Measurements from ENCODE around the gene PRRT1B. TPM values are rescaled to one million over a fixed set of nuclear protein-coding genes. Genes with fewer than 3 reads are reported as not detected.
A peak's percentile ranks its signal among the peaks of the same experiment; 100 is the strongest.

The PRRT1B gene
- total RNA-seq, 1 experiment from 2014 or later = 1.2 TPM

- TF ChIP-seq ARID4B (CRISPR knock-in tag; IDR thresholded peaks at IDR 0.05; ENCODE audit: borderline replicate concordance) (no peak), HMGXB4 (CRISPR knock-in tag; IDR thresholded peaks at IDR 0.05) (no peak), FOXJ3 (CRISPR knock-in tag; IDR thresholded peaks at IDR 0.05; ENCODE audit: borderline replicate concordance) (no peak), ZNF219 (CRISPR knock-in tag; IDR thresholded peaks at IDR 0.05; ENCODE audit: borderline replicate concordance) (no peak), ZNF263 (CRISPR knock-in tag; IDR thresholded peaks at IDR 0.05; ENCODE audit: low read depth) (no peak)
Observed at GRCh38 chr9:131528186-131528585, 17.1 kb upstream of the PRRT1B start (continued).

GRCh38 chr9:131528886-131529505 lies 16.3 kb upstream of the PRRT1B start:
- no peak for DNase-seq (ENCODE audit: low spot score)
- ChIA-PET POLR2A (no interaction called here), CTCF (no interaction called here)
- Mint-ChIP-seq H3K4me1 (peaks cover 6% of the 10 kb centered on the region; the same call in 1 of the 2 replicates), H3K9me3 (no peaks in the 10 kb centered on the region), H3K27me3 (ENCODE audit: low read depth) (peaks cover 3% of the 10 kb centered on the region), H3K4me3 (peak overlapping the region; percentile 16; the same call in 1 of the 2 replicates), H3K36me3 (peaks cover 42% of the 10 kb centered on the region), H3K27ac (no peak overlapping the region)
- no peak for ATAC-seq
- TF ChIP-seq TP53 (CRISPR knock-in tag; IDR thresholded peaks at IDR 0.05) (no peak), TCF7 (CRISPR knock-in tag; IDR thresholded peaks at IDR 0.05; ENCODE audit: low read depth) (no peak), CREM (CRISPR knock-in tag; IDR thresholded peaks at IDR 0.05) (no peak), E2F1 (CRISPR knock-in tag; IDR thresholded peaks at IDR 0.05) (no peak), ZNF671 (CRISPR knock-in tag; IDR thresholded peaks at IDR 0.05) (no peak), CDX4 (CRISPR knock-in tag; IDR thresholded peaks at IDR 0.05; ENCODE audit: borderline replicate concordance) (no peak), PREB (CRISPR knock-in tag; IDR thresholded peaks at IDR 0.05; ENCODE audit: borderline replicate concordance) (no peak), ATF1 (CRISPR knock-in tag; IDR thresholded peaks at IDR 0.05) (no peak), FOXJ3 (CRISPR knock-in tag; IDR thresholded peaks at IDR 0.05; ENCODE audit: borderline replicate concordance) (no peak)
